ENCODE results near the gene VPS13C. TPM values are rescaled to one million over a fixed set of nuclear protein-coding genes. Genes with fewer than 3 reads are reported as not detected.

VPS13C gene
- total RNA-seq, 1 experiment from 2014 or later = 20.9 TPM

- TF ChIP-seq, protein P1, sequence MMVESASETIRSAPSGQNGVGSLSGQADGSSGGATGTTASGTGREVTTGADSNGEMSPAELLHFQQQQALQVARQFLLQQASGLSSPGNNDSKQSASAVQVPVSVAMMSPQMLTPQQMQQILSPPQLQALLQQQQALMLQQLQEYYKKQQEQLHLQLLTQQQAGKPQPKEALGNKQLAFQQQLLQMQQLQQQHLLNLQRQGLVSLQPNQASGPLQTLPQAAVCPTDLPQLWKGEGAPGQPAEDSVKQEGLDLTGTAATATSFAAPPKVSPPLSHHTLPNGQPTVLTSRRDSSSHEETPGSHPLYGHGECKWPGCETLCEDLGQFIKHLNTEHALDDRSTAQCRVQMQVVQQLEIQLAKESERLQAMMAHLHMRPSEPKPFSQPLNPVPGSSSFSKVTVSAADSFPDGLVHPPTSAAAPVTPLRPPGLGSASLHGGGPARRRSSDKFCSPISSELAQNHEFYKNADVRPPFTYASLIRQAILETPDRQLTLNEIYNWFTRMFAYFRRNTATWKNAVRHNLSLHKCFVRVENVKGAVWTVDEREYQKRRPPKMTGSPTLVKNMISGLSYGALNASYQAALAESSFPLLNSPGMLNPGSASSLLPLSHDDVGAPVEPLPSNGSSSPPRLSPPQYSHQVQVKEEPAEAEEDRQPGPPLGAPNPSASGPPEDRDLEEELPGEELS (CRISPR knock-in tag; IDR thresholded peaks at IDR 0.05) = no peak
- TF ChIP-seq AR (CRISPR knock-in tag; IDR thresholded peaks at IDR 0.05) = no peak
- TF ChIP-seq ETV6 (CRISPR knock-in tag; IDR thresholded peaks at IDR 0.05) = no peak
- TF ChIP-seq ATF1 (CRISPR knock-in tag; IDR thresholded peaks at IDR 0.05) = no peak
These were observed 208.3 kb downstream of the VPS13C start (continued) for GRCh38 chr15:61851955-61852354.

DNA sequence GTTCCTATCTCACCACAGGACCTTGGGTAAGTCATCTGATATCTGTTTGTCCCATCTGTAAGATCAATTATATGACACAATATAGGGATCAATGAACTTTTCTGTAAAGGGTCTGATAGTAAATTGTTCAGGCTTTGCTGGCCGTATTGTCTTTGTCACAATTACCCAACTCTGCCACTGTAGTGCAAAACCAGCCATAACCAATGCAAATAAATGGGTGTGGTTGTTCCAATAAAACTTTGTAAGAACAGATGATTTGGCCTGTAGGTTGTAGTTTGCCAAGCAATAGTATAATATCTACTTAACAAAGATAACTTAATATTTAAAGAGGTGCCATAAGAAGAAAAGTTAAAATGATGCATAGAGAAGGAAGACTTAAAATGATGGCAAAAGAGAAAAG lies 210.8 kb downstream of the VPS13C start:
- H3K27me3 Mint-ChIP-seq (ENCODE audit: low read depth) = no peaks in the 10 kb centered on the region
- H3K9me3 Mint-ChIP-seq = no peaks in the 10 kb centered on the region
- POLR2A ChIA-PET = no interaction called here
- H3K27ac Mint-ChIP-seq = no peak overlapping the region
- DNase-seq (ENCODE audit: low spot score) = no peak
- CTCF ChIA-PET = no interaction called here
- H3K36me3 Mint-ChIP-seq = no peaks in the 10 kb centered on the region
- H3K4me3 Mint-ChIP-seq = no peak overlapping the region
- peaks cover 7% of the 10 kb centered on the region; the same call in 1 of the 2 replicates for H3K4me1 Mint-ChIP-seq
- ATAC-seq = no peak
- TF ChIP-seq JAZF1 (CRISPR knock-in tag; IDR thresholded peaks at IDR 0.05) = no peak
- no peak for TF ChIP-seq CTCF (IDR thresholded peaks at IDR 0.05)
- TF ChIP-seq SMAD4 (CRISPR knock-in tag; IDR thresholded peaks at IDR 0.05) = no peak
- TF ChIP-seq ETV6 (CRISPR knock-in tag; IDR thresholded peaks at IDR 0.05) = no peak
- TF ChIP-seq, protein P2, sequence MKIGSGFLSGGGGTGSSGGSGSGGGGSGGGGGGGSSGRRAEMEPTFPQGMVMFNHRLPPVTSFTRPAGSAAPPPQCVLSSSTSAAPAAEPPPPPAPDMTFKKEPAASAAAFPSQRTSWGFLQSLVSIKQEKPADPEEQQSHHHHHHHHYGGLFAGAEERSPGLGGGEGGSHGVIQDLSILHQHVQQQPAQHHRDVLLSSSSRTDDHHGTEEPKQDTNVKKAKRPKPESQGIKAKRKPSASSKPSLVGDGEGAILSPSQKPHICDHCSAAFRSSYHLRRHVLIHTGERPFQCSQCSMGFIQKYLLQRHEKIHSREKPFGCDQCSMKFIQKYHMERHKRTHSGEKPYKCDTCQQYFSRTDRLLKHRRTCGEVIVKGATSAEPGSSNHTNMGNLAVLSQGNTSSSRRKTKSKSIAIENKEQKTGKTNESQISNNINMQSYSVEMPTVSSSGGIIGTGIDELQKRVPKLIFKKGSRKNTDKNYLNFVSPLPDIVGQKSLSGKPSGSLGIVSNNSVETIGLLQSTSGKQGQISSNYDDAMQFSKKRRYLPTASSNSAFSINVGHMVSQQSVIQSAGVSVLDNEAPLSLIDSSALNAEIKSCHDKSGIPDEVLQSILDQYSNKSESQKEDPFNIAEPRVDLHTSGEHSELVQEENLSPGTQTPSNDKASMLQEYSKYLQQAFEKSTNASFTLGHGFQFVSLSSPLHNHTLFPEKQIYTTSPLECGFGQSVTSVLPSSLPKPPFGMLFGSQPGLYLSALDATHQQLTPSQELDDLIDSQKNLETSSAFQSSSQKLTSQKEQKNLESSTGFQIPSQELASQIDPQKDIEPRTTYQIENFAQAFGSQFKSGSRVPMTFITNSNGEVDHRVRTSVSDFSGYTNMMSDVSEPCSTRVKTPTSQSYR (CRISPR knock-in tag; IDR thresholded peaks at IDR 0.05) = no peak
- TF ChIP-seq EMX1 (CRISPR knock-in tag; IDR thresholded peaks at IDR 0.05) = no peak
- no peak for TF ChIP-seq GRHL2 (CRISPR knock-in tag; IDR thresholded peaks at IDR 0.05; ENCODE audit: insufficient replicate concordance, severe bottlenecking)
- TF ChIP-seq ZNF121 (CRISPR knock-in tag; IDR thresholded peaks at IDR 0.05) = no peak

GRCh38 chr15:61841466-61841865 lies 218.8 kb downstream of the VPS13C start:
- no peaks in the 10 kb centered on the region for H3K9me3 Mint-ChIP-seq
- peaks cover 6% of the 10 kb centered on the region for H3K4me1 Mint-ChIP-seq
- no peaks in the 10 kb centered on the region for H3K36me3 Mint-ChIP-seq
- POLR2A ChIA-PET = no interaction called here
- CTCF ChIA-PET = no interaction called here
- ATAC-seq = no peak
- no peak overlapping the region for H3K27ac Mint-ChIP-seq
- DNase-seq (ENCODE audit: low spot score) = no peak
- H3K4me3 Mint-ChIP-seq = no peak overlapping the region
- H3K27me3 Mint-ChIP-seq (ENCODE audit: low read depth) = peaks cover 2% of the 10 kb centered on the region
- TF ChIP-seq TP53 (CRISPR knock-in tag; IDR thresholded peaks at IDR 0.05) (no peak), ZNF232 (CRISPR knock-in tag; IDR thresholded peaks at IDR 0.05) (no peak), JAZF1 (CRISPR knock-in tag; IDR thresholded peaks at IDR 0.05) (no peak), CREB1 (CRISPR knock-in tag; IDR thresholded peaks at IDR 0.05) (no peak), OVOL2 (CRISPR knock-in tag; IDR thresholded peaks at IDR 0.05; ENCODE audit: borderline replicate concordance) (no peak)
- TF ChIP-seq, protein P3, sequence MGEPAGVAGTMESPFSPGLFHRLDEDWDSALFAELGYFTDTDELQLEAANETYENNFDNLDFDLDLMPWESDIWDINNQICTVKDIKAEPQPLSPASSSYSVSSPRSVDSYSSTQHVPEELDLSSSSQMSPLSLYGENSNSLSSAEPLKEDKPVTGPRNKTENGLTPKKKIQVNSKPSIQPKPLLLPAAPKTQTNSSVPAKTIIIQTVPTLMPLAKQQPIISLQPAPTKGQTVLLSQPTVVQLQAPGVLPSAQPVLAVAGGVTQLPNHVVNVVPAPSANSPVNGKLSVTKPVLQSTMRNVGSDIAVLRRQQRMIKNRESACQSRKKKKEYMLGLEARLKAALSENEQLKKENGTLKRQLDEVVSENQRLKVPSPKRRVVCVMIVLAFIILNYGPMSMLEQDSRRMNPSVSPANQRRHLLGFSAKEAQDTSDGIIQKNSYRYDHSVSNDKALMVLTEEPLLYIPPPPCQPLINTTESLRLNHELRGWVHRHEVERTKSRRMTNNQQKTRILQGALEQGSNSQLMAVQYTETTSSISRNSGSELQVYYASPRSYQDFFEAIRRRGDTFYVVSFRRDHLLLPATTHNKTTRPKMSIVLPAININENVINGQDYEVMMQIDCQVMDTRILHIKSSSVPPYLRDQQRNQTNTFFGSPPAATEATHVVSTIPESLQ (CRISPR knock-in tag; IDR thresholded peaks at IDR 0.05) = no peak
- TF ChIP-seq, protein P4, sequence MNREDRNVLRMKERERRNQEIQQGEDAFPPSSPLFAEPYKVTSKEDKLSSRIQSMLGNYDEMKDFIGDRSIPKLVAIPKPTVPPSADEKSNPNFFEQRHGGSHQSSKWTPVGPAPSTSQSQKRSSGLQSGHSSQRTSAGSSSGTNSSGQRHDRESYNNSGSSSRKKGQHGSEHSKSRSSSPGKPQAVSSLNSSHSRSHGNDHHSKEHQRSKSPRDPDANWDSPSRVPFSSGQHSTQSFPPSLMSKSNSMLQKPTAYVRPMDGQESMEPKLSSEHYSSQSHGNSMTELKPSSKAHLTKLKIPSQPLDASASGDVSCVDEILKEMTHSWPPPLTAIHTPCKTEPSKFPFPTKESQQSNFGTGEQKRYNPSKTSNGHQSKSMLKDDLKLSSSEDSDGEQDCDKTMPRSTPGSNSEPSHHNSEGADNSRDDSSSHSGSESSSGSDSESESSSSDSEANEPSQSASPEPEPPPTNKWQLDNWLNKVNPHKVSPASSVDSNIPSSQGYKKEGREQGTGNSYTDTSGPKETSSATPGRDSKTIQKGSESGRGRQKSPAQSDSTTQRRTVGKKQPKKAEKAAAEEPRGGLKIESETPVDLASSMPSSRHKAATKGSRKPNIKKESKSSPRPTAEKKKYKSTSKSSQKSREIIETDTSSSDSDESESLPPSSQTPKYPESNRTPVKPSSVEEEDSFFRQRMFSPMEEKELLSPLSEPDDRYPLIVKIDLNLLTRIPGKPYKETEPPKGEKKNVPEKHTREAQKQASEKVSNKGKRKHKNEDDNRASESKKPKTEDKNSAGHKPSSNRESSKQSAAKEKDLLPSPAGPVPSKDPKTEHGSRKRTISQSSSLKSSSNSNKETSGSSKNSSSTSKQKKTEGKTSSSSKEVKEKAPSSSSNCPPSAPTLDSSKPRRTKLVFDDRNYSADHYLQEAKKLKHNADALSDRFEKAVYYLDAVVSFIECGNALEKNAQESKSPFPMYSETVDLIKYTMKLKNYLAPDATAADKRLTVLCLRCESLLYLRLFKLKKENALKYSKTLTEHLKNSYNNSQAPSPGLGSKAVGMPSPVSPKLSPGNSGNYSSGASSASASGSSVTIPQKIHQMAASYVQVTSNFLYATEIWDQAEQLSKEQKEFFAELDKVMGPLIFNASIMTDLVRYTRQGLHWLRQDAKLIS (CRISPR knock-in tag; IDR thresholded peaks at IDR 0.05; ENCODE audit: borderline replicate concordance) = no peak

Data from WTC11 (cell line).